ENCODE results near the gene EBF4.
"Not testable (repeated sequence)": the region's sequence is repeated elsewhere in the genome, so short reads cannot be mapped to it uniquely, and the experiment has no call there.

The EBF4 gene

GRCh38 chr20:2762578-2763131, 70.1 kb downstream of the EBF4 start:
- Histone ChIP-seq H3K27me3 (ENCODE audit: insufficient read depth, low read length) (no peaks in the 10 kb centered on the region), H3K36me3 (ENCODE audit: insufficient read depth, low read length) (no peaks in the 10 kb centered on the region), H3K9me3 (ENCODE audit: insufficient read depth, low read depth, low read length) (no peaks in the 10 kb centered on the region), H3K27ac (ENCODE audit: low read depth, low read length) (no peak overlapping the region), H3K9ac (ENCODE audit: low read depth, low read length) (no peak overlapping the region), H3K4me1 (ENCODE audit: insufficient read depth, low read length) (peaks cover 10% of the 10 kb centered on the region), H3K4me3 (ENCODE audit: low read length) (no peak overlapping the region)
- WGBS, result 48% methylated on average over 2 of the region's 2 CpGs

- Histone ChIP-seq H3K27me3 (ENCODE audit: insufficient read depth, low read length) (no peaks in the 10 kb centered on the region), H3K9me3 (ENCODE audit: insufficient read depth, low read depth, low read length) (no peaks in the 10 kb centered on the region), H3K4me3 (ENCODE audit: low read length) (no peak overlapping the region), H3K9ac (ENCODE audit: low read depth, low read length) (no peak overlapping the region), H3K27ac (ENCODE audit: low read depth, low read length) (no peak overlapping the region), H3K4me1 (ENCODE audit: insufficient read depth, low read length) (peaks cover 10% of the 10 kb centered on the region), H3K36me3 (ENCODE audit: insufficient read depth, low read length) (no peaks in the 10 kb centered on the region)
- 71% methylated on average over 5 of the region's 5 CpGs for WGBS
Observed at GRCh38 chr20:2763186-2763585, 70.6 kb downstream of the EBF4 start.

- 82% methylated on average over 14 of the region's 15 CpGs for WGBS
- Histone ChIP-seq H3K27me3 (ENCODE audit: insufficient read depth, low read length) (no peaks in the 10 kb centered on the region), H3K4me1 (ENCODE audit: insufficient read depth, low read length) (no peaks in the 10 kb centered on the region), H3K27ac (ENCODE audit: low read depth, low read length) (no peak overlapping the region), H3K36me3 (ENCODE audit: insufficient read depth, low read length) (no peaks in the 10 kb centered on the region), H3K9me3 (ENCODE audit: insufficient read depth, low read depth, low read length) (no peaks in the 10 kb centered on the region), H3K9ac (ENCODE audit: low read depth, low read length) (no peak overlapping the region), H3K4me3 (ENCODE audit: low read length) (no peak overlapping the region)
Observed at GRCh38 chr20:2767768-2768631, 75.4 kb downstream of the EBF4 start.

GRCh38 chr20:2768632-2769015, 76.0 kb downstream of the EBF4 start:
- no peak overlapping the region for H3K9ac ChIP-seq (ENCODE audit: low read depth, low read length)

GRCh38 chr20:2770091-2770490, 77.5 kb downstream of the EBF4 start:
- not testable (repeated sequence) for H3K9me3 ChIP-seq (ENCODE audit: insufficient read depth, low read depth, low read length); H3K27me3 ChIP-seq (ENCODE audit: insufficient read depth, low read length); H3K36me3 ChIP-seq (ENCODE audit: insufficient read depth, low read length); H3K4me1 ChIP-seq (ENCODE audit: insufficient read depth, low read length); H3K9ac ChIP-seq (ENCODE audit: low read depth, low read length); H3K27ac ChIP-seq (ENCODE audit: low read depth, low read length); H3K4me3 ChIP-seq (ENCODE audit: low read length)
- WGBS, result 95% methylated on average over 12 of the region's 12 CpGs

More at GRCh38 chr20:2768632-2769015, 76.0 kb downstream of the EBF4 start:
- Histone ChIP-seq H3K27me3 (ENCODE audit: insufficient read depth, low read length) (no peaks in the 10 kb centered on the region), H3K27ac (ENCODE audit: low read depth, low read length) (no peak overlapping the region), H3K9me3 (ENCODE audit: insufficient read depth, low read depth, low read length) (no peaks in the 10 kb centered on the region), H3K4me3 (ENCODE audit: low read length) (no peak overlapping the region), H3K4me1 (ENCODE audit: insufficient read depth, low read length) (no peaks in the 10 kb centered on the region), H3K36me3 (ENCODE audit: insufficient read depth, low read length) (no peaks in the 10 kb centered on the region)
- WGBS, result 93% methylated on average over 5 of the region's 5 CpGs

- Histone ChIP-seq H3K4me1 (ENCODE audit: insufficient read depth, low read length) (no peaks in the 10 kb centered on the region), H3K4me3 (ENCODE audit: low read length) (no peak overlapping the region), H3K27ac (ENCODE audit: low read depth, low read length) (no peak overlapping the region), H3K9me3 (ENCODE audit: insufficient read depth, low read depth, low read length) (no peaks in the 10 kb centered on the region), H3K36me3 (ENCODE audit: insufficient read depth, low read length) (no peaks in the 10 kb centered on the region), H3K27me3 (ENCODE audit: insufficient read depth, low read length) (no peaks in the 10 kb centered on the region), H3K9ac (ENCODE audit: low read depth, low read length) (no peak overlapping the region)
- WGBS, result 72% methylated on average over 12 of the region's 12 CpGs
Observed at GRCh38 chr20:2771631-2772080, 79.1 kb downstream of the EBF4 start.

GRCh38 chr20:2773812-2774211, 81.2 kb downstream of the EBF4 start:
- Histone ChIP-seq H3K9ac (ENCODE audit: low read depth, low read length) (no peak overlapping the region), H3K9me3 (ENCODE audit: insufficient read depth, low read depth, low read length) (no peaks in the 10 kb centered on the region), H3K27me3 (ENCODE audit: insufficient read depth, low read length) (no peaks in the 10 kb centered on the region), H3K27ac (ENCODE audit: low read depth, low read length) (no peak overlapping the region), H3K4me1 (ENCODE audit: insufficient read depth, low read length) (no peaks in the 10 kb centered on the region), H3K36me3 (ENCODE audit: insufficient read depth, low read length) (no peaks in the 10 kb centered on the region), H3K4me3 (ENCODE audit: low read length) (no peak overlapping the region)
- whole genome bisulfite sequencing, result 92% methylated on average over 9 of the region's 9 CpGs

GRCh38 chr20:2775139-2775538, 82.6 kb downstream of the EBF4 start:
- no peaks in the 10 kb centered on the region for H3K36me3 ChIP-seq (ENCODE audit: insufficient read depth, low read length)

GRCh38 chr20:2778602-2779321, 86.2 kb downstream of the EBF4 start:
- H3K36me3 ChIP-seq (ENCODE audit: insufficient read depth, low read length), result no peaks in the 10 kb centered on the region
- WGBS, result 90% methylated on average over 8 of the region's 10 CpGs
- H3K27ac ChIP-seq (ENCODE audit: low read depth, low read length), result no peak overlapping the region

More at GRCh38 chr20:2775139-2775538, 82.6 kb downstream of the EBF4 start:
- H3K27ac ChIP-seq (ENCODE audit: low read depth, low read length), result no peak overlapping the region
- H3K9me3 ChIP-seq (ENCODE audit: insufficient read depth, low read depth, low read length), result no peaks in the 10 kb centered on the region
- no peak overlapping the region for H3K4me3 ChIP-seq (ENCODE audit: low read length)
- no peaks in the 10 kb centered on the region for H3K27me3 ChIP-seq (ENCODE audit: insufficient read depth, low read length)
- H3K4me1 ChIP-seq (ENCODE audit: insufficient read depth, low read length), result no peaks in the 10 kb centered on the region
- no peak overlapping the region for H3K9ac ChIP-seq (ENCODE audit: low read depth, low read length)
- WGBS, result 90% methylated on average over 3 of the region's 3 CpGs

GRCh38 chr20:2780948-2781347, 88.4 kb downstream of the EBF4 start:
- Histone ChIP-seq H3K27ac (ENCODE audit: low read depth, low read length) (no peak overlapping the region), H3K9me3 (ENCODE audit: insufficient read depth, low read depth, low read length) (no peaks in the 10 kb centered on the region), H3K4me1 (ENCODE audit: insufficient read depth, low read length) (no peaks in the 10 kb centered on the region), H3K36me3 (ENCODE audit: insufficient read depth, low read length) (no peaks in the 10 kb centered on the region), H3K4me3 (ENCODE audit: low read length) (no peak overlapping the region), H3K9ac (ENCODE audit: low read depth, low read length) (no peak overlapping the region), H3K27me3 (ENCODE audit: insufficient read depth, low read length) (peaks cover 9% of the 10 kb centered on the region)
- WGBS, result 77% methylated on average over 3 of the region's 3 CpGs

More at GRCh38 chr20:2778602-2779321, 86.2 kb downstream of the EBF4 start:
- Histone ChIP-seq H3K9me3 (ENCODE audit: insufficient read depth, low read depth, low read length) (no peaks in the 10 kb centered on the region), H3K4me1 (ENCODE audit: insufficient read depth, low read length) (no peaks in the 10 kb centered on the region), H3K4me3 (ENCODE audit: low read length) (no peak overlapping the region), H3K9ac (ENCODE audit: low read depth, low read length) (no peak overlapping the region), H3K27me3 (ENCODE audit: insufficient read depth, low read length) (peaks cover 9% of the 10 kb centered on the region)

GRCh38 chr20:2783908-2784566, 91.5 kb downstream of the EBF4 start:
- no peak overlapping the region for H3K27ac ChIP-seq (ENCODE audit: low read depth, low read length)
- no peaks in the 10 kb centered on the region for H3K36me3 ChIP-seq (ENCODE audit: insufficient read depth, low read length)
- peaks cover 9% of the 10 kb centered on the region for H3K27me3 ChIP-seq (ENCODE audit: insufficient read depth, low read length)
- H3K4me3 ChIP-seq (ENCODE audit: low read length), result no peak overlapping the region
- no peak overlapping the region for H3K9ac ChIP-seq (ENCODE audit: low read depth, low read length)
- H3K4me1 ChIP-seq (ENCODE audit: insufficient read depth, low read length), result no peaks in the 10 kb centered on the region
- no peaks in the 10 kb centered on the region for H3K9me3 ChIP-seq (ENCODE audit: insufficient read depth, low read depth, low read length)
- 94% methylated on average over 6 of the region's 6 CpGs for WGBS

Data from HUES64 (cell line).